Left lung (tissue), 10 donors: ENCODE data around the gene FAM98C. TPM values are rescaled to one million over a fixed set of nuclear protein-coding genes. Genes with fewer than 3 reads are reported as not detected.

Experiments used
- ATAC-seq: fragments of 200-7000 bp; cut with Tn5 transposase; one replicate; pipeline ENCODE4 v1.9.1; 2020; ENCODE audit warnings: moderate library complexity
- DNase-seq, 4 donors: peaks; one replicate each; pipeline ENCODE4 v3.0.0-alpha.2; 2013 to 2020
- H3K27ac ChIP-seq, 2 donors: fragments of 200-600 bp; sonication (generic) in 1 of 2; one replicate each; pipeline versions ENCODE4 v1.5.0 to v1.8.0; 2020 to 2021
- H3K27me3 ChIP-seq, 2 donors: fragments of 200-600 bp; sonication (generic) in 1 of 2; one replicate each; pipeline versions ENCODE4 v1.5.0 to v1.8.0; 2020 to 2021
- H3K36me3 ChIP-seq, 2 donors: fragments of 200-600 bp; sonication (generic) in 1 of 2; one replicate each; pipeline versions ENCODE4 v1.5.0 to v1.8.0; 2020 to 2021
- H3K4me1 ChIP-seq, 2 donors: fragments of 200-600 bp; one replicate each; pipeline ENCODE4 v1.8.0; 2021
- H3K4me3 ChIP-seq, 2 donors: fragments of 200-600 bp; sonication (generic) in 1 of 2; one replicate each; pipeline versions ENCODE4 v1.5.0 to v1.8.0; 2020 to 2021; ENCODE audit warnings: mild to moderate bottlenecking in 1 of 2
- H3K9me3 ChIP-seq, 2 donors: fragments of 200-600 bp; sonication (generic) in 1 of 2; one replicate each; pipeline versions ENCODE4 v1.5.0 to v1.8.0; 2020 to 2021
- intact Hi-C, 2 donors: fragments of 100-400 bp; cut with DNase I; formaldehyde crosslinking; loops; one replicate each; pipeline versions ENCODE4 v1.11.2 to v1.14.2; 2022
- polyA plus RNA-seq, 6 donors: library from polyadenylated mRNA; unstranded; fragments of 120-200 nt; gene quantifications; one replicate each; pipeline ENCODE4 v1.2.1, GENCODE V29; 2013; ENCODE audit not compliant: insufficient read length in 6 of 6
- total RNA-seq, 2 donors: library from RNA; stranded (reverse); fragmentation: NEBNext Ultra II Directional; extraction: Animal tissue kit (Norgen Biotek cat#: 25700); gene quantifications; one replicate each; pipeline ENCODE4 v1.2.1, GENCODE V29; 2021
- TF ChIP-seq, protein P1 (sequence below), 2 donors: fragments of 200-600 bp; sonication (generic) in 1 of 2; IDR thresholded peaks; one replicate each; pipeline versions ENCODE4 v1.5.0 to v1.8.0; 2021; ENCODE audit warnings: antibody characterized with exemption in 2 of 2
- donor health status: DM: no; HTN: yes; CAD: no.
- donor health status: DM: no; HTN: no; CAD: no.

Gene FAM98C
- total and polyA plus RNA-seq, 8 donors, result 13.3 to 21.2 (median 18.0) TPM

DNA sequence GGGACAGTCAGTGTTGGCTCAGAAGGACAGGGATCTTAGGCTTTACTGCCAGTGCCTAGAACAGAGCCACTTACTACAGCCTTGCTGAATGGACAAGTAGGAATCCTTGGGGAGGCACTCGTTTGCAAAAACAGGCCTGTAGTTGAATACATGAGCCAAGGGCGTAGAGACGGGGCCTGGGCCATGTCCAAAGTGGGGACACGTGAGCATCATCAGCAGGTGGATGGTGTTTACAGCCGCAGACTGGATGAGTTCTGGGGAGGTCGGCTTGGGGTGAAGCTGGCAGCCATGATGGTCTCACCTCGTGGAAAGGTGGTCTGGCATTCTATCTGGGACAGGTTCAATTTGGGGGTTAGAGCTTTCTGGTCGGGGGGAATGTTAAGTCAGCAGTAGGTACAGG, 48.1 kb downstream of the FAM98C start:
- intact Hi-C loops, result no loop called here
- Histone ChIP-seq H3K27me3 (no peaks in the 10 kb centered on the region), H3K36me3 (no peaks in the 10 kb centered on the region), H3K27ac (no peak overlapping the region), H3K4me3 (no peak overlapping the region), H3K4me1 (no peaks in the 10 kb centered on the region), H3K9me3 (no peaks in the 10 kb centered on the region)
- TF ChIP-seq, protein P1, sequence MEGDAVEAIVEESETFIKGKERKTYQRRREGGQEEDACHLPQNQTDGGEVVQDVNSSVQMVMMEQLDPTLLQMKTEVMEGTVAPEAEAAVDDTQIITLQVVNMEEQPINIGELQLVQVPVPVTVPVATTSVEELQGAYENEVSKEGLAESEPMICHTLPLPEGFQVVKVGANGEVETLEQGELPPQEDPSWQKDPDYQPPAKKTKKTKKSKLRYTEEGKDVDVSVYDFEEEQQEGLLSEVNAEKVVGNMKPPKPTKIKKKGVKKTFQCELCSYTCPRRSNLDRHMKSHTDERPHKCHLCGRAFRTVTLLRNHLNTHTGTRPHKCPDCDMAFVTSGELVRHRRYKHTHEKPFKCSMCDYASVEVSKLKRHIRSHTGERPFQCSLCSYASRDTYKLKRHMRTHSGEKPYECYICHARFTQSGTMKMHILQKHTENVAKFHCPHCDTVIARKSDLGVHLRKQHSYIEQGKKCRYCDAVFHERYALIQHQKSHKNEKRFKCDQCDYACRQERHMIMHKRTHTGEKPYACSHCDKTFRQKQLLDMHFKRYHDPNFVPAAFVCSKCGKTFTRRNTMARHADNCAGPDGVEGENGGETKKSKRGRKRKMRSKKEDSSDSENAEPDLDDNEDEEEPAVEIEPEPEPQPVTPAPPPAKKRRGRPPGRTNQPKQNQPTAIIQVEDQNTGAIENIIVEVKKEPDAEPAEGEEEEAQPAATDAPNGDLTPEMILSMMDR (IDR thresholded peaks at IDR 0.05), result no peak
- ATAC-seq (no peak), DNase-seq (no peak)

DNA sequence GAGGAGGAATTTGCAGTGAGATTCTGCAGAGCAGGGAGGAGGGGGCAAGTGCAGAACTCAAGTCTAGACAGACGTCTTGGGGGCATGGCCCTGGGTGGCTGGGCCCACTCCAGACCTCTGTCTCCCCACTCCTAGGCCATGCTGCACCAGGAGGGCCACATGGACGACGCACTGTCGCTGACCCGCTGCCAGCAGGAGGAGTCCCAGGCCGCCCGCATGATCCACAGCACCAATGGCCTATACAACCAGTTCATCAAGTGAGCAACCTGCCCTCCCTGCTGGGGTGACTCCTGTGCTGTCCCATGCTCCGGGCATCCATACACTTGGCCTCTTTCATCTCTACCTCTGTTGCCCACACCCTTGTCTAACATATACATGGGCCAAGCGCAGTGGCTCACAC, 48.7 kb downstream of the FAM98C start:
- no peak for ATAC-seq
- H3K27me3 ChIP-seq, result no peaks in the 10 kb centered on the region

DNA sequence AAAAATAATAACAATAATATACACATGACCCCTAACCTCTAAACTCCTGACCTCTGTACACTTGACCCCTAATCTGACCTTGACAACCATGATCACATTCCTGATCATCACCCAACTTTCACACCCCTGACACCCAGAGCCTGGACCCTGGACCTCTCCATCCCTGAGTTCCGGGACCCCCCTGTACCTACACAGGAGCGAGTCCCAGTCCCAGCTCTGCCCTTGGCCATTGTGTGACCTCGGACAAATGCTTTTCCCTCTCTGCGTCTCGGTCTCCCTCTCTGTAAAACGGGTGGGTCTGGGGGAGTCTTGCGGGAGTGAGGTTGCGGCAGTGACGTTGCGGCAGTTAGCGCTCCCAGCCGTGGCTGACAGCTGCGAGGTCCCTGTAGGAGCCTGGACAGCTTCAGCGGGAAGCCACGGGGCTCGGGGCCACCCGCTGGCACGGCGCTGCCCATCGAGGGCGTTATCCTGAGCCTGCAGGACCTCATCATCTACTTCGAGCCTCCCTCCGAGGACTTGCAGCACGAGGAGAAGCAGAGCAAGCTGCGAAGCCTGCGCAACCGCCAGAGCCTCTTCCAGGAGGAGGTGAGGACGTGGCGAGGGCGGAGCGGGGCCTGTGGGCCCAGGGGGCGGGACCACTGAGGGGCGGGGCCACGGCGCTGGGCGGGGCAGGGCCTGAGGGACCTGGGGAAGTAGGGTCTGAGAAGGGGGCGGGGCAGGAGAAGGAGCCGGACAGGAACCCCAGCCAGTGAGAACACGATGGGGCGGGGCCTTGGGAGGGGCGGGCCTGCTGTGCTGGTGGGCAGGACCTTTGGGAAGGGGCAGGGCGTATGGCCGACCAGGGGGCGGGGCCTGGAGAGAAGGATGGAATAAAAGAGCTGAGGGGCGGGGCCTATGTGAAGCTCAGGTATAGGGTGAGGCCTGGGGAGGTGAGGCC, 49.8 kb downstream of the FAM98C start:
- ATAC-seq (no peak), DNase-seq (peak in 1 of 4 donors; percentile 83)
- Histone ChIP-seq H3K4me1 (no peaks in the 10 kb centered on the region), H3K27ac (no peak overlapping the region), H3K27me3 (no peaks in the 10 kb centered on the region), H3K36me3 (no peaks in the 10 kb centered on the region), H3K4me3 (no peak overlapping the region), H3K9me3 (no peaks in the 10 kb centered on the region)
- intact Hi-C loops, result no loop called here
- TF ChIP-seq, protein P1 (IDR thresholded peaks at IDR 0.05), result no peak

More for the DNA sequence above, 48.7 kb downstream of the FAM98C start:
- intact Hi-C loops, result no loop called here
- Histone ChIP-seq H3K4me1 (no peaks in the 10 kb centered on the region), H3K27ac (no peak overlapping the region), H3K9me3 (no peaks in the 10 kb centered on the region), H3K4me3 (no peak overlapping the region), H3K36me3 (no peaks in the 10 kb centered on the region)
- TF ChIP-seq, protein P1 (IDR thresholded peaks at IDR 0.05), result no peak
- DNase-seq, result no peak

DNA sequence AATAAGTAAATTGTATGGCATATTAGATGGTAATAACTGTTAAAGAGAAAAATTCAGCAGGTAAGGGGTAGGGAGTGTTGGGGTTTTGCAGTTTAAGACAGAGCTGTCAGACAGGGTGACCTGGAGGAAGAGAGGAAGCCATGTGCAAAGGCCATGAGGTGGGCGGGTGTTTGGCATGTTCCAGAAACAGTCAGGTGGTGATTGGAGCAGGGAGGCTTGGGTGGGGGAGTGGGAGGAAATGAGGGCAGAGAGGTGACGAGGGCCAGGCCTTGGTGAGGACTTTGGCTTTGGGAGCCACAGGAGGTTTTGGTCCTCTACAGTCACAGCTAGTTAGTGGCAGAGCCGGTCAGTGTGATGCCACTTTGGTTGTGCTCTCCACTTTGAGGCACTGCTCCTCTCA, 50.7 kb downstream of the FAM98C start:
- Histone ChIP-seq H3K4me3 (no peak overlapping the region), H3K36me3 (no peaks in the 10 kb centered on the region)
- intact Hi-C loops, result no loop called here

DNA sequence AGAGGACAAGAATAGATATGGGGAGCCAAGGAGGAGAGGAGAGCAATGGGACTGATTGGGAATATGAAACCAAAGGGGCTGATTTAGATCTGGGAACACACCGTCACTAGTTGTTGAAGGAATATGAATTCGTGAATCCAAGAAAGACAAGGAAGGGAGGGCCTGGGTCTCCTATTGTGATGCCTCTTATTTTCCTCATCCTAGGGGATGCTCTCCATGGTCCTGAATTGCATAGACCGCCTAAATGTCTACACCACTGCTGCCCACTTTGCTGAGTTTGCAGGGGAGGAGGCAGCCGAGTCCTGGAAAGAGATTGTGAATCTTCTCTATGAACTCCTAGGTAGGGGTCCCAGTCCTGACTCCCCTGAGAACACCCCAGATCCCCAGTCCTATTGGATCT, 52.1 kb downstream of the FAM98C start:
- peak in 2 of 4 donors; percentile 22 to 26 for DNase-seq
- Histone ChIP-seq H3K4me3 (no peak overlapping the region), H3K36me3 (no peaks in the 10 kb centered on the region), H3K4me1 (no peaks in the 10 kb centered on the region), H3K9me3 (no peaks in the 10 kb centered on the region), H3K27ac (no peak overlapping the region), H3K27me3 (no peaks in the 10 kb centered on the region)
- intact Hi-C loops, result no loop called here
- peak; percentile 35 for ATAC-seq
- TF ChIP-seq, protein P1 (IDR thresholded peaks at IDR 0.05), result no peak

More for the DNA sequence above, 50.7 kb downstream of the FAM98C start:
- ATAC-seq (no peak), DNase-seq (no peak)
- Histone ChIP-seq H3K4me1 (no peaks in the 10 kb centered on the region), H3K9me3 (no peaks in the 10 kb centered on the region), H3K27ac (no peak overlapping the region), H3K27me3 (no peaks in the 10 kb centered on the region)
- TF ChIP-seq, protein P1 (IDR thresholded peaks at IDR 0.05), result no peak
